ENCODE measurements around the gene CBX3. TPM values are rescaled to one million over a fixed set of nuclear protein-coding genes. Genes with fewer than 3 reads are reported as not detected.

Gene CBX3
- total and polyA plus RNA-seq, 2 of the 8 experiments (the other 6 are each of a cell fraction or from before 2014, with no cell fraction given), result 71.3 to 258 TPM

GRCh38 chr7:26202019-26202990, 760 bp downstream of the CBX3 start:
- 1% methylated on average over 24 of the region's 68 CpGs; no CpG with 5 or more reads in 1 of the 2 experiments for WGBS, 2 experiments (ENCODE audit: extremely low coverage in 1 of 2, insufficient coverage in 1 of 2, insufficient read length in 1 of 2, insufficient replicate concordance in 2 of 2, low coverage in 1 of 2, low lambda C conversion rate in 2 of 2, missing lambda C conversion rate in 1 of 2)
- H2BK12ac ChIP-seq (ENCODE audit: low read depth, low read length), result no peak overlapping the region
- no peak overlapping the region for H2BK120ac ChIP-seq (replicated peaks; ENCODE audit: low read depth, low read length)
- peaks cover 9 to 51% (median 27%) of the 10 kb centered on the region in 4 experiments for H3K36me3 ChIP-seq (ENCODE audit: control insufficient read depth in 2 of 4, insufficient read depth in 4 of 4, low read length in 3 of 4)
- peaks cover 0 to 6% (median 3%) of the 10 kb centered on the region in 4 experiments; a peak in 3 of 7 replicates for H3K4me1 ChIP-seq (replicated peaks in 1 of 4; ENCODE audit: control insufficient read depth in 3 of 4, insufficient read depth in 4 of 4, low read length in 3 of 4)
- FAIRE-seq (no peak), DNase-seq (ENCODE audit: low read depth in 1 of 2, low spot score in 2 of 2) (no peak)
- peaks cover 13 to 35% of the 10 kb centered on the region in 2 experiments for H4K20me1 ChIP-seq (replicated peaks in 1 of 2; ENCODE audit: control insufficient read depth in 1 of 2, insufficient read depth in 2 of 2, low read length in 2 of 2)
- H3K9me3 ChIP-seq (ENCODE audit: insufficient read depth in 2 of 2, low read depth in 1 of 2, low read length in 1 of 2), result no peaks in the 10 kb centered on the region
- no peak overlapping the region for H3K23ac ChIP-seq (ENCODE audit: insufficient read length)
- peak overlapping the region; percentile 95 for H3K27ac ChIP-seq (ENCODE audit: low read depth, low read length)
- no peak overlapping the region for H2BK20ac ChIP-seq (ENCODE audit: low read length)
- H3K79me1 ChIP-seq (ENCODE audit: low read depth, low read length), result no peaks in the 10 kb centered on the region
- CTCF ChIA-PET (ENCODE audit: partially characterized antibody), result interaction anchor here (0.6 to 1.4 kb wide), 4 partner anchors 32 to 163 kb away, joined by 3 to 4 read pairs (median 3); no protein-coding TSS in a partner anchor
- H3K4me2 ChIP-seq (ENCODE audit: insufficient read depth in 1 of 2, low read depth in 2 of 2, low read length in 2 of 2), result peak overlapping the region; percentile 48 to 63
- 0 out of 2 replicates have a peak, but pooled peaks cover 2% of the 10 kb centered on the region for H3K23me2 ChIP-seq (ENCODE audit: low read depth, low read length)
- H3K4ac ChIP-seq (replicated peaks; ENCODE audit: insufficient read length, low read depth, low read length), result peak overlapping the region; percentile 96
- peak overlapping the region; percentile 93 for H3K18ac ChIP-seq (ENCODE audit: extremely low read depth, low read length)
- peaks cover 56 to 89% of the 10 kb centered on the region in 2 experiments for H3K79me2 ChIP-seq (ENCODE audit: control insufficient read depth in 1 of 2, insufficient read depth in 2 of 2, low read length in 2 of 2)
- peak overlapping the region; percentile 100; the same call in 1 of the 2 replicates for H4K8ac ChIP-seq (ENCODE audit: extremely low read depth, insufficient read depth, low read length)
- peak overlapping the region; percentile 83 to 98 (median 92) for H3K4me3 ChIP-seq (ENCODE audit: extremely low read depth in 1 of 4, insufficient read depth in 2 of 4, low read depth in 3 of 4, low read length in 4 of 4)
- no peak overlapping the region for H2BK15ac ChIP-seq (ENCODE audit: low read length)
- H2AK5ac ChIP-seq (ENCODE audit: low read depth, low read length), result no peak overlapping the region
- H2AFZ ChIP-seq (ENCODE audit: low read length), result no peak overlapping the region
- no peaks in the 10 kb centered on the region for H3K27me3 ChIP-seq (replicated peaks in 1 of 4; ENCODE audit: control insufficient read depth in 3 of 4, extremely low read depth in 1 of 4, insufficient read depth in 3 of 4, low read length in 3 of 4)
- peak overlapping the region; percentile 98 for H2BK5ac ChIP-seq (ENCODE audit: low read depth, low read length)
- H3K14ac ChIP-seq (ENCODE audit: insufficient read length), result peak overlapping the region; percentile 63
- POLR2A ChIA-PET (ENCODE audit: partially characterized antibody), result interaction anchor here (0.6 to 13.1 kb wide), 29 partner anchors 10 to 958 kb away, joined by 3 to 578 read pairs (median 5); partner anchors contain the start of genes NFE2L3 and SNX10
- peak overlapping the region; percentile 98 for H4K91ac ChIP-seq (replicated peaks; ENCODE audit: insufficient read length, low read length)
- peak overlapping the region; percentile 96 for H3K56ac ChIP-seq (replicated peaks; ENCODE audit: insufficient read length, low read depth, low read length)
- peak overlapping the region; percentile 88 to 99 (median 97) for H3K9ac ChIP-seq (replicated peaks in 1 of 4; ENCODE audit: extremely low read depth in 1 of 4, low read depth in 3 of 4, low read length in 3 of 4)
- H4K5ac ChIP-seq (ENCODE audit: insufficient read length, low read depth, low read length), result peak overlapping the region; percentile 93
- TF ChIP-seq KDM5A (IDR thresholded peaks at IDR 0.05; ENCODE audit: low read length) (no peak), JUND (IDR thresholded peaks at IDR 0.05; ENCODE audit: low read length) (no peak), KDM4A (IDR thresholded peaks at IDR 0.05; ENCODE audit: low read depth, low read length, severe bottlenecking) (peak; percentile 1), SIN3A (conservative IDR thresholded peaks at IDR 0.05 in 1 of 2, IDR thresholded peaks at IDR 0.05 in 1 of 2; ENCODE audit: low read depth in 1 of 2, low read length in 2 of 2) (peak in 1 of 2 experiments; percentile 29; a peak in 1 of 4 replicates), CTCF (IDR thresholded peaks at IDR 0.05; ENCODE audit: control extremely low read depth in 1 of 3, insufficient read depth in 1 of 3, low read depth in 1 of 3, low read length in 3 of 3) (no peak), TCF12 (IDR thresholded peaks at IDR 0.05; ENCODE audit: low read depth, low read length) (no peak), RNF2 (IDR thresholded peaks at IDR 0.05; ENCODE audit: borderline replicate concordance, low read depth, low read length, missing control alignments, poor library complexity, severe bottlenecking) (no peak)

Data from H1 (cell line).